ENCODE data around the gene ETV3L.
A peak's percentile ranks its signal among the peaks of the same experiment; 100 is the strongest.

The ETV3L gene

DNA sequence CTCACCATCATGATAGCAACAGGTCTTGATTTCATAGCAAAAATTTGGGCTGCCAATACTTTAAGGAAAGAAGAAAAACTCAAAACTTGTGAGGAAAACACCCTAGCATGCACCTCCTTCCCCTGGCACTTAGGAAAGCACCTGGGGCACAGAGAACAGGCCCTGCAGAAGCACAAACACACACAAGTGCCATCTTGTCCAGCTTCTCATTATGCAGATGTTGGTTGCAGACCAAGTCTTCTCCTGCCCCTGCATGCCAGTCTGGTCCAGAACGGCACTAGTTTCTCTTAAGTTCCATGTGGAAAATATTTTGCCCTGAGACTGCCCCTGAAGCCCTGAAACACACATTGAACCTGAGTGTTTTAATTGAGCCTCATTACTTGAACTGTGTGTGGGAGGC lies 44.9 kb upstream of the ETV3L start:
- H3K4me3 ChIP-seq (ENCODE audit: low read depth, low read length), result no peak overlapping the region
- no peaks in the 10 kb centered on the region for H3K36me3 ChIP-seq (ENCODE audit: control insufficient read depth in 2 of 2, insufficient read depth in 1 of 2, low read length in 2 of 2)
- CTCF ChIA-PET, result no interaction called here
- no peaks in the 10 kb centered on the region for H3K9me3 ChIP-seq (ENCODE audit: control insufficient read depth, insufficient read depth, low read depth, low read length)
- TF ChIP-seq ZFP3 (tag by site-specific recombination; IDR thresholded peaks at IDR 0.05; ENCODE audit: low read depth) (no peak), ZNF221 (tag by site-specific recombination; IDR thresholded peaks at IDR 0.05; ENCODE audit: borderline replicate concordance) (no peak), ZNF664 (tag by site-specific recombination; IDR thresholded peaks at IDR 0.05) (no peak), KLF1 (tag by site-specific recombination; IDR thresholded peaks at IDR 0.05) (no peak), ZNF211 (tag by site-specific recombination; IDR thresholded peaks at IDR 0.05; ENCODE audit: low read depth) (no peak), ZNF335 (tag by site-specific recombination; conservative IDR thresholded peaks at IDR 0.05) (no peak), PBX3 (CRISPR knock-in tag; IDR thresholded peaks at IDR 0.05) (no peak)
- POLR2A ChIA-PET, result no interaction called here
- H3K4me1 ChIP-seq (ENCODE audit: control insufficient read depth, insufficient read depth, low read length), result no peaks in the 10 kb centered on the region
- no peak overlapping the region for H3K27ac ChIP-seq (ENCODE audit: extremely low read depth, low read depth, low read length)

GRCh38 chr1:157142765-157143423 lies 43.3 kb upstream of the ETV3L start:
- no peaks in the 10 kb centered on the region for H3K4me1 ChIP-seq (ENCODE audit: control insufficient read depth, insufficient read depth, low read length)
- ChIA-PET CTCF (interaction anchor here (1.0 to 4.9 kb wide), 3 partner anchors 13 to 53 kb away, joined by 3 to 50 read pairs (median 6); no protein-coding TSS in a partner anchor), POLR2A (no interaction called here)
- H3K27ac ChIP-seq (ENCODE audit: extremely low read depth, low read depth, low read length), result no peak overlapping the region
- no peak overlapping the region for H3K4me3 ChIP-seq (ENCODE audit: low read depth, low read length)
- H3K9me3 ChIP-seq (ENCODE audit: control insufficient read depth, insufficient read depth, low read depth, low read length), result no peaks in the 10 kb centered on the region
- no peaks in the 10 kb centered on the region for H3K36me3 ChIP-seq (ENCODE audit: control insufficient read depth in 2 of 2, insufficient read depth in 1 of 2, low read length in 2 of 2)
- TF ChIP-seq ZNF776 (tag by site-specific recombination; IDR thresholded peaks at IDR 0.05; ENCODE audit: borderline replicate concordance) (no peak), ATF2 (tag by site-specific recombination; IDR thresholded peaks at IDR 0.05; ENCODE audit: low read depth) (peak; percentile 86; the same call in 1 of the 2 replicates)

GRCh38 chr1:157142201-157142600 lies 42.6 kb upstream of the ETV3L start:
- H3K4me3 ChIP-seq (ENCODE audit: low read depth, low read length), result no peak overlapping the region
- H3K9me3 ChIP-seq (ENCODE audit: control insufficient read depth, insufficient read depth, low read depth, low read length), result no peaks in the 10 kb centered on the region
- TF ChIP-seq ZNF155 (tag by site-specific recombination; IDR thresholded peaks at IDR 0.05), result no peak
- no peak for TF ChIP-seq ZNF791 (tag by site-specific recombination; IDR thresholded peaks at IDR 0.05)
- TF ChIP-seq ZNF341 (tag by site-specific recombination; IDR thresholded peaks at IDR 0.05; ENCODE audit: low read depth), result no peak
- TF ChIP-seq, protein P1, sequence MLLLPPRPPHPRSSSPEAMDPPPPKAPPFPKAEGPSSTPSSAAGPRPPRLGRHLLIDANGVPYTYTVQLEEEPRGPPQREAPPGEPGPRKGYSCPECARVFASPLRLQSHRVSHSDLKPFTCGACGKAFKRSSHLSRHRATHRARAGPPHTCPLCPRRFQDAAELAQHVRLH (tag by site-specific recombination; IDR thresholded peaks at IDR 0.05), result no peak
- no peak for TF ChIP-seq GLIS2 (tag by site-specific recombination; IDR thresholded peaks at IDR 0.05)
- no peak for TF ChIP-seq ZNF2 (tag by site-specific recombination; IDR thresholded peaks at IDR 0.05)
- no peak for TF ChIP-seq ZNF561 (tag by site-specific recombination; IDR thresholded peaks at IDR 0.05; ENCODE audit: borderline replicate concordance)
- no peak for TF ChIP-seq ZBTB48 (tag by site-specific recombination; IDR thresholded peaks at IDR 0.05)
- no peak for TF ChIP-seq ZSCAN30 (tag by site-specific recombination; IDR thresholded peaks at IDR 0.05)
- no peak for TF ChIP-seq ZNF223 (tag by site-specific recombination; IDR thresholded peaks at IDR 0.05)
- TF ChIP-seq ZNF16 (tag by site-specific recombination; IDR thresholded peaks at IDR 0.05; ENCODE audit: low read depth), result no peak
- no peak for TF ChIP-seq ZNF624 (tag by site-specific recombination; IDR thresholded peaks at IDR 0.05)
- no peak for TF ChIP-seq ZNF623 (tag by site-specific recombination; IDR thresholded peaks at IDR 0.05)
- TF ChIP-seq SCRT1 (tag by site-specific recombination; IDR thresholded peaks at IDR 0.05; ENCODE audit: borderline replicate concordance), result no peak
- no peak for TF ChIP-seq PBX3 (CRISPR knock-in tag; IDR thresholded peaks at IDR 0.05)
- ChIA-PET CTCF (interaction anchor here (1.0 to 4.9 kb wide), 2 partner anchors 14 to 51 kb away, joined by 3 to 50 read pairs; no protein-coding TSS in a partner anchor), POLR2A (no interaction called here)
- H3K4me1 ChIP-seq (ENCODE audit: control insufficient read depth, insufficient read depth, low read length), result no peaks in the 10 kb centered on the region
- H3K36me3 ChIP-seq (ENCODE audit: control insufficient read depth in 2 of 2, insufficient read depth in 1 of 2, low read length in 2 of 2), result no peaks in the 10 kb centered on the region
- H3K27ac ChIP-seq (ENCODE audit: extremely low read depth, low read depth, low read length), result no peak overlapping the region

Data from HEK293 (cell line).